Chondrocyte (in vitro differentiated cells): ENCODE measurements around the gene CRLF1. TPM values are rescaled to one million over a fixed set of nuclear protein-coding genes. Genes with fewer than 3 reads are reported as not detected.

ENCODE experiments used
- DNase-seq: peaks from one replicate; pipeline ENCODE4 v3.0.0; 2021; ENCODE audit warnings: mixed read lengths, low spot score
- H3K27ac Mint-ChIP-seq: one replicate; pipeline ENCODE4 v1.8.0; 2021; ENCODE audit warnings: mild to moderate bottlenecking, moderate library complexity, mixed read lengths; ENCODE audit not compliant: unreplicated experiment
- H3K27me3 Mint-ChIP-seq: 2 replicates; pipeline ENCODE4 v1.8.0; 2021; ENCODE audit warnings: low read depth, mixed read lengths
- H3K36me3 Mint-ChIP-seq: 2 replicates; pipeline ENCODE4 v1.8.0; 2021; ENCODE audit warnings: low read depth, mixed read lengths
- H3K4me1 Mint-ChIP-seq: 2 replicates; pipeline ENCODE4 v1.8.0; 2021; ENCODE audit warnings: low read depth, mild to moderate bottlenecking, mixed read lengths
- H3K4me3 Mint-ChIP-seq: one replicate; pipeline ENCODE4 v1.8.0; 2021; ENCODE audit warnings: mild to moderate bottlenecking, moderate library complexity, mixed read lengths; ENCODE audit not compliant: unreplicated experiment
- H3K9me3 Mint-ChIP-seq: 2 replicates; pipeline ENCODE4 v1.8.0; 2021; ENCODE audit warnings: low read depth, mixed read lengths
- CTCF ChIP-seq: fragments of 200-600 bp; sonication (generic); IDR thresholded peaks from 2 replicates; pipeline ENCODE4 v1.5.0; 2021; ENCODE audit warnings: antibody characterized with exemption, mild to moderate bottlenecking, moderate library complexity
- total RNA-seq: library from RNA; stranded (reverse); gene quantifications from 3 replicates; pipeline ENCODE4 v1.2.1, GENCODE V29; 2021

CRLF1 gene
- total RNA-seq, 1 donor from 2014 or later, result 13.2 TPM

GRCh38 chr19:18644196-18645034, 37.8 kb upstream of the CRLF1 start:
- no peak for DNase-seq
- Mint-ChIP-seq H3K4me3 (no peak overlapping the region), H3K4me1 (peaks cover 18% of the 10 kb centered on the region), H3K27ac (no peak overlapping the region), H3K9me3 (no peaks in the 10 kb centered on the region), H3K27me3 (no peaks in the 10 kb centered on the region), H3K36me3 (no peaks in the 10 kb centered on the region)
- peak; percentile 17 for TF ChIP-seq CTCF

GRCh38 chr19:18639706-18640243, 33.2 kb upstream of the CRLF1 start:
- H3K27me3 Mint-ChIP-seq, result no peaks in the 10 kb centered on the region
- H3K27ac Mint-ChIP-seq, result no peak overlapping the region
- H3K4me1 Mint-ChIP-seq, result peaks cover 19% of the 10 kb centered on the region
- no peaks in the 10 kb centered on the region for H3K9me3 Mint-ChIP-seq
- no peak for TF ChIP-seq CTCF
- no peaks in the 10 kb centered on the region for H3K36me3 Mint-ChIP-seq
- H3K4me3 Mint-ChIP-seq, result no peak overlapping the region
- no peak for DNase-seq

DNA sequence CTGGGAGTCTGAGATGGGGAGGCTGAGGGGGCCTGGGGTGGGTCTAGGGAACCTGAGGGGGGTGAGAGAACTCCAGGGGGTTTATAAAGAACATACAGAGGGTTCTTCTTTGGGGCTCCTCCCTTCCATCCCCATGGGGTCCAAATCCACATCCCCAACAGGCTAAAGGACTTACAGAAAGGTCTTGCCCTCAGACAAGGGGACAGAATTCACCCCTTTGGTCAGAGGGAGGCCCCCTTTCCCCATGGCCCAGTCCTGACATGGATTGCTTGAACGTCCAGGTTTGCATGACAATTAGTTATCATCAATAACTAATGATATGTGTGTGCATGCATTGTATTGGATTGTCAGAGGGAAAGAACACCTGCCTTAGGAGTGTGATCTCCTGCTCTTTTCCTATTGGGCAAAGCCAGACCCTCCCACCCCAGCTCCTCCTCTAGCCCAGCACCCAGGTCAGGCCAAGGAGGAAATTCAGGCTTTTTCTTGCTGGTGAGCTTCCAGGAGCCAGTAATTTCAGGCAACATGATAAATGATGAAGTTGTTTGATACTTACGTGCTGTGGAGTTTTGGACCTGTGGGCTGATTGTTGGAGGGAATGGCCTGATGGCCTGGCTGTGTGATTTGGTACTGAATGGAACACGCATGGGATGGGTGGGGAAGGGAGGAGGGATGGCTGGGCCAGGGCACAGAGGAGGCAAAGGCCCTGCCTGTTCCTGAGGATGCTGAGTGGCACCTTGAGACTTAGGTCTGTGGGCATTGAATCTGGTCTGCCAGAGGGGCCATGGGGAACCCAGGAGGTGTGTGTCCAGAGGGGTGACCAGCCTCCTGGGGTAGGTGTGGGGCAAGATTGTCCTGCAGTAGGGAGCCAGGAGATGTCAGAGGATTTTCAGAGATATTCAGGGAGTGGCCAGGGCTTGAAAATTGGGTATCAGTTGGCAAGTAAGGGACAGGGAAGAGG, 31.4 kb upstream of the CRLF1 start:
- DNase-seq, result no peak
- H3K27ac Mint-ChIP-seq, result no peak overlapping the region
- H3K27me3 Mint-ChIP-seq, result peaks cover 2% of the 10 kb centered on the region
- TF ChIP-seq CTCF, result no peak
- H3K9me3 Mint-ChIP-seq, result no peaks in the 10 kb centered on the region
- H3K4me3 Mint-ChIP-seq, result peak overlapping the region; percentile 80
- H3K4me1 Mint-ChIP-seq, result peaks cover 16% of the 10 kb centered on the region
- no peaks in the 10 kb centered on the region for H3K36me3 Mint-ChIP-seq

DNA sequence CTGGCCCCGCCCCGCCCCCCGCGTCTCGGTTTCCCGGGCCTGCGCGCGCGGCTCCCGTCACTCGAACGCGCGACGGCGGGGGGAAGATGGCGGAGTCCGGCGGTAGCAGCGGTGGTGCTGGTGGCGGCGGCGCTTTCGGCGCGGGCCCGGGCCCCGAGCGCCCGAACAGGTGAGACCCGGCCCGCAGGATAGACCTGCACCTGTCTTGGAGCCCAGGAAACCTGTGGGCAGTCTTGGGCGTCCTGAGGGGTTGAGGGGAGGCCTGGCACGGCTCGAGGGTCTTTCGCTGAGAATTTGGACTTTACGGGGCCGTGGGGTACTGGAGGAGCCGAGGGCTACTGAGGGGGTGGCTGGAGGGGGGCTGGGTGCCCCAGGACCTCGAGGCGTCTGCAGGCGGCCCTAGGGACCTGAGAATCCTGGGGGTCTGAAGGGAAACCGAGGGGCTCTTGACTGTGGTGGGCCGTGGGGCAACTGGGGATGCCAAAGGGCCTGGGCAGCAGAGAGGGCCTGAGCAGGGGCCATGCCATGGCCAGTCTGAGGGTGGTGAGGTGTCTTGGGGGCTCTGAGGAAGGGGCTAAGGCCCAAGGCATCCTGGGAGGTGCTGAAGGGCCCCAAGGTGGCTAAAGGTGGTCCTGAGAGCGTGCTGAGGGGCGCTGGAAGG, 30.5 kb upstream of the CRLF1 start, which contains the start of gene KLHL26:
TSS of gene KLHL26 (plus strand) at position 60 of the 661 bp plus-strand sequence. CDS start at position 87, 27 bp downstream.
- no peaks in the 10 kb centered on the region for H3K9me3 Mint-ChIP-seq
- H3K36me3 Mint-ChIP-seq, result no peaks in the 10 kb centered on the region
- TF ChIP-seq CTCF, result no peak
- H3K27ac Mint-ChIP-seq, result peak within 1 kb of the TSS; percentile 49
- H3K27me3 Mint-ChIP-seq, result peaks cover 2% of the 10 kb centered on the region
- DNase-seq, result no peak
- peaks cover 16% of the 10 kb centered on the region for H3K4me1 Mint-ChIP-seq
- H3K4me3 Mint-ChIP-seq, result peak within 1 kb of the TSS; percentile 80
